HG03575 (cell line): ENCODE results near the gene PLA2G3.
"Not testable (repeated sequence)": the region's sequence is repeated elsewhere in the genome, so short reads cannot be mapped to it uniquely, and the experiment has no call there.

Experiments used
- ATAC-seq: cut with Tn5 transposase; IDR thresholded peaks from one replicate; pipeline ENCODE4 v1.9.1; 2021; ENCODE audit not compliant: unreplicated experiment, insufficient number of reproducible peaks, low FRiP score; ENCODE audit errors: extremely low read depth

PLA2G3 gene

GRCh38 chr22:31105282-31105929 lies 34.9 kb downstream of the PLA2G3 start:
- ATAC-seq, result no peak

- no peak for ATAC-seq
Measured at GRCh38 chr22:31104869-31105268, 35.4 kb downstream of the PLA2G3 start.

- no peak for ATAC-seq
Measured at GRCh38 chr22:31103899-31104694, 36.2 kb downstream of the PLA2G3 start.

- no peak for ATAC-seq
Measured at GRCh38 chr22:31103111-31103510, 37.2 kb downstream of the PLA2G3 start.

GRCh38 chr22:31102441-31103081 lies 37.7 kb downstream of the PLA2G3 start:
- no peak for ATAC-seq

- ATAC-seq, result no peak
Measured at GRCh38 chr22:31100762-31101525, 39.4 kb downstream of the PLA2G3 start.

GRCh38 chr22:31099841-31100761 lies 40.2 kb downstream of the PLA2G3 start:
- ATAC-seq, result no peak

GRCh38 chr22:31099386-31099785 lies 40.9 kb downstream of the PLA2G3 start:
- no peak for ATAC-seq

GRCh38 chr22:31098632-31099110 lies 41.6 kb downstream of the PLA2G3 start:
- no peak for ATAC-seq

GRCh38 chr22:31097941-31098631 lies 42.2 kb downstream of the PLA2G3 start:
- no peak for ATAC-seq

- not testable (repeated sequence) for ATAC-seq
Measured at GRCh38 chr22:31097539-31097938, 42.8 kb downstream of the PLA2G3 start.

- ATAC-seq, result no peak
Measured at GRCh38 chr22:31096657-31097279, 43.5 kb downstream of the PLA2G3 start.

GRCh38 chr22:31095637-31096249 lies 44.6 kb downstream of the PLA2G3 start:
- no peak for ATAC-seq

GRCh38 chr22:31094741-31095140 lies 45.6 kb downstream of the PLA2G3 start:
- ATAC-seq, result no peak

- no peak for ATAC-seq
Measured at GRCh38 chr22:31094021-31094551, 46.2 kb downstream of the PLA2G3 start.

- no peak for ATAC-seq
Measured at GRCh38 chr22:31093086-31093850, 47.0 kb downstream of the PLA2G3 start.
